SK-N-MC (cell line): Measurements from ENCODE around the gene NGEF.

Source experiments
- EZH2 ChIP-seq: fragments of 200-600 bp; sonication (generic); IDR thresholded peaks from one replicate; pipeline ENCODE4 v1.6.1; 2017; ENCODE audit warnings: antibody characterized with exemption
- FOXP2 ChIP-seq: optimal IDR thresholded peaks from 2 replicates; pipeline ENCODE3; 2011; ENCODE audit warnings: mild to moderate bottlenecking, moderate library complexity; ENCODE audit not compliant: insufficient read depth; ENCODE audit errors: extremely low read length, control extremely low read depth
- POLR2AphosphoS5 ChIP-seq: IDR thresholded peaks from 2 replicates; pipeline ENCODE4 v1.6.1; 2012; ENCODE audit warnings: mild to moderate bottlenecking, low read depth, low read length, borderline replicate concordance

DNA sequence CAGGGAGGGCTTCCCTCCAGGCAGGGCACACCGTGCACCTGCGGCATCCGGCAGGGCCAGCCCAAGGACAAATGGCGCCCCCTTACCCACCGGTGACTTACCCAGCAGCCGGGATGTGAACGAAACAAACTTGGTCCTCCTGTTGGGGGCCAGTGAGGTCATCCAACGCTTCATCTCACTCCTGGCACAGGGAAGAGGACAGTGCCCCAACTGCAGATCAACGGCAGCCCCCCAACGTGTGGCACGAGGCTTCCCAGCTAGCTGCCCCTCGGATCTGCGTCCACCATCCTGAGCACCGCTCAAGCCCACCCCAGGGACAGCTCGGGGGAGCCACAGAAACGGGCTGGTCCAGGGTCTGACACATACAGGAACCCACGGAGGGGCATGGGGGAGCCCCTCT, 131.0 kb downstream of the NGEF start:
- no peak for TF ChIP-seq POLR2AphosphoS5
- no peak for TF ChIP-seq EZH2
- no peak for TF ChIP-seq FOXP2
